SK-N-SH treated with all-trans-retinoic acid at 6 μM for 48 hours (cell line): ENCODE measurements around the gene PIBF1.

Experiments used
- GLIS3 ChIP-seq: fragments of 250-450 bp; sonication (Bioruptor Pico); IDR thresholded peaks from 2 replicates; pipeline ENCODE4 v1.5.0; 2020; ENCODE audit warnings: mild to moderate bottlenecking, moderate library complexity
- PATZ1 ChIP-seq: fragments of 250-450 bp; sonication (Bioruptor Pico); IDR thresholded peaks from 2 replicates; pipeline ENCODE4 v1.8.0; 2020; ENCODE audit warnings: mild to moderate bottlenecking, moderate library complexity, borderline replicate concordance
- PPARA ChIP-seq: fragments of 250-450 bp; sonication (Bioruptor Pico); IDR thresholded peaks from 2 replicates; pipeline ENCODE4 v1.5.0; 2020; ENCODE audit warnings: mild to moderate bottlenecking, borderline replicate concordance
- SNAI2 ChIP-seq: fragments of 250-450 bp; sonication (Bioruptor Pico); IDR thresholded peaks from 2 replicates; pipeline ENCODE4 v1.5.0; 2020; ENCODE audit warnings: mild to moderate bottlenecking, moderate library complexity
- ZFP3 ChIP-seq: fragments of 250-450 bp; sonication (Bioruptor Pico); IDR thresholded peaks from 2 replicates; pipeline ENCODE4 v1.5.0; 2020; ENCODE audit warnings: mild to moderate bottlenecking, moderate library complexity
- ZNF565 ChIP-seq: fragments of 450-650 bp; formaldehyde crosslinking; conservative IDR thresholded peaks from 2 replicates; pipeline ENCODE4 v1.5.0; 2020; ENCODE audit warnings: low read depth, mild to moderate bottlenecking, moderate library complexity
- ZNF70 ChIP-seq: fragments of 450-650 bp; formaldehyde crosslinking; IDR thresholded peaks from 2 replicates; pipeline ENCODE4 v1.5.0; 2020; ENCODE audit warnings: mild to moderate bottlenecking, moderate library complexity
- TF ChIP-seq, protein P1 (sequence below): fragments of 250-450 bp; sonication (Bioruptor Pico); IDR thresholded peaks from 2 replicates; pipeline ENCODE4 v1.8.0; 2021; ENCODE audit warnings: low read depth, mild to moderate bottlenecking, moderate library complexity, borderline replicate concordance

- no peak for TF ChIP-seq ZNF565
- TF ChIP-seq ZFP3 (CRISPR knock-in tag): no peak
- TF ChIP-seq SNAI2 (CRISPR knock-in tag): no peak
- no peak for TF ChIP-seq PATZ1 (CRISPR knock-in tag)
- no peak for TF ChIP-seq ZNF70
- TF ChIP-seq GLIS3 (CRISPR knock-in tag): no peak
- TF ChIP-seq PPARA (CRISPR knock-in tag): no peak
- TF ChIP-seq, protein P1, sequence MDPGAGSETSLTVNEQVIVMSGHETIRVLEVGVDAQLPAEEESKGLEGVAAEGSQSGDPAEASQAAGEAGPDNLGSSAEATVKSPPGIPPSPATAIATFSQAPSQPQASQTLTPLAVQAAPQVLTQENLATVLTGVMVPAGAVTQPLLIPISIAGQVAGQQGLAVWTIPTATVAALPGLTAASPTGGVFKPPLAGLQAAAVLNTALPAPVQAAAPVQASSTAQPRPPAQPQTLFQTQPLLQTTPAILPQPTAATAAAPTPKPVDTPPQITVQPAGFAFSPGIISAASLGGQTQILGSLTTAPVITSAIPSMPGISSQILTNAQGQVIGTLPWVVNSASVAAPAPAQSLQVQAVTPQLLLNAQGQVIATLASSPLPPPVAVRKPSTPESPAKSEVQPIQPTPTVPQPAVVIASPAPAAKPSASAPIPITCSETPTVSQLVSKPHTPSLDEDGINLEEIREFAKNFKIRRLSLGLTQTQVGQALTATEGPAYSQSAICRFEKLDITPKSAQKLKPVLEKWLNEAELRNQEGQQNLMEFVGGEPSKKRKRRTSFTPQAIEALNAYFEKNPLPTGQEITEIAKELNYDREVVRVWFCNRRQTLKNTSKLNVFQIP (CRISPR knock-in tag): no peak
Observed at GRCh38 chr13:72875233-72875632, 93.3 kb downstream of the PIBF1 start.
